K562 (cell line): ENCODE measurements around the gene GOT1. TPM values are rescaled to one million over a fixed set of nuclear protein-coding genes. Genes with fewer than 3 reads are reported as not detected.

Source experiments
- ATAC-seq: fragments of 200-7000 bp; cut with Tn5 transposase; 3 replicates; pipeline ENCODE4 v1.9.1; 2020; ENCODE audit warnings: moderate library complexity
- BruUV-seq: library from RNA; stranded (reverse); fragments of 400-500 nt; replicated peaks from 2 replicates; lab custom pipeline; 2021; lab: Mats Ljungman, UMichigan
- CTCF ChIA-PET: fragments of 300-600 bp; formaldehyde crosslinking; extraction: SDS; loops from one replicate; lab custom pipeline; 2021; ENCODE audit warnings: low intra/inter-chr PET ratio; lab: Yijun Ruan, JAX
- POLR2A ChIA-PET: fragments of 300-600, 350-650 bp; sonication (Branson Sonifier 250); formaldehyde crosslinking; extraction: SDS; loops from one replicate; lab custom pipeline; 2021; ENCODE audit warnings: antibody characterized with exemption, inconsistent platforms; lab: Yijun Ruan, JAX
- DNase-seq, 4 experiments: peaks; one replicate each; pipeline versions ENCODE4 v3.0.0 to v3.0.0-alpha.2; 2011 to 2018; ENCODE audit warnings: low spot score in 3 of 4, mixed read lengths in 3 of 4; ENCODE audit errors: extremely low read depth in 1 of 4
- FAIRE-seq: peaks from 2 replicates; lab custom pipeline; 2011; peaks lifted over from hg19 to GRCh38; lab: Jason Lieb, UNC
- H2AFZ ChIP-seq: 2 replicates; pipeline ENCODE4 v1.6.0; 2011; ENCODE audit warnings: low read depth, low read length, control low read depth, inconsistent platforms
- H3K27ac ChIP-seq: fragments of 200-600 bp; 3 replicates; pipeline ENCODE4 v1.8.0; 2011; ENCODE audit warnings: low read depth, mild to moderate bottlenecking, control low read depth, inconsistent platforms, low read length, moderate library complexity, mixed read lengths; ENCODE audit errors: extremely low read depth
- H3K27me3 ChIP-seq, 2 experiments: fragments of 300-600 bp in 1 of 2; 2 replicates in 1 of 2; 3 replicates in 1 of 2; pipeline versions ENCODE4 v1.6.0 to v1.8.0; 2011; ENCODE audit warnings: inconsistent platforms in 2 of 2, low read length in 2 of 2, mild to moderate bottlenecking in 1 of 2, mixed read lengths in 1 of 2, moderate library complexity in 1 of 2; ENCODE audit not compliant: control insufficient read depth in 2 of 2, insufficient read depth in 2 of 2
- H3K36me3 ChIP-seq: fragments of 300-600 bp; 3 replicates; pipeline ENCODE4 v1.8.0; 2011; ENCODE audit warnings: mild to moderate bottlenecking, low read length, inconsistent platforms; ENCODE audit not compliant: control insufficient read depth, insufficient read depth
- H3K4me1 ChIP-seq, 2 experiments: fragments of 200-600 bp in 1 of 2; replicated peaks in 1 of 2; 2 replicates in 1 of 2; 3 replicates in 1 of 2; pipeline versions ENCODE4 v1.5.1 to v1.8.0; 2011; ENCODE audit warnings: inconsistent platforms in 2 of 2, low read length in 2 of 2, mild to moderate bottlenecking in 1 of 2, mixed read lengths in 1 of 2, moderate library complexity in 1 of 2; ENCODE audit not compliant: control insufficient read depth in 2 of 2, insufficient read depth in 2 of 2
- H3K4me2 ChIP-seq: 2 replicates; pipeline ENCODE4 v1.6.1; 2011; ENCODE audit warnings: low read length, control low read depth, inconsistent platforms, mixed read lengths; ENCODE audit not compliant: insufficient read depth
- H3K4me3 ChIP-seq: fragments of 200-600 bp; sonication (generic), shearing (Covaris generic); 2 replicates; pipeline ENCODE4 v1.5.1; 2016; ENCODE audit warnings: control low read depth, inconsistent platforms
- H3K79me2 ChIP-seq: fragments of 200-600 bp; 3 replicates; pipeline ENCODE4 v1.8.0; 2011; ENCODE audit warnings: low read length, inconsistent platforms; ENCODE audit not compliant: control insufficient read depth, insufficient read depth
- H3K9ac ChIP-seq, 2 experiments: 2 replicates each; pipeline versions ENCODE4 v1.6.0 to v1.6.1; 2011; ENCODE audit warnings: low read depth in 2 of 2, low read length in 2 of 2, control low read depth in 1 of 2, inconsistent platforms in 1 of 2, mild to moderate bottlenecking in 1 of 2, mixed read lengths in 1 of 2; ENCODE audit not compliant: insufficient read depth in 1 of 2
- H3K9me1 ChIP-seq: one replicate; pipeline ENCODE4 v1.6.0; 2011; ENCODE audit warnings: inconsistent platforms, mild to moderate bottlenecking, low read length, moderate library complexity; ENCODE audit not compliant: control insufficient read depth, insufficient read depth
- H3K9me3 ChIP-seq: replicated peaks from 2 replicates; pipeline ENCODE4 v1.5.1; 2011; ENCODE audit warnings: low read depth, low read length, inconsistent platforms; ENCODE audit not compliant: control insufficient read depth, insufficient read depth
- H4K20me1 ChIP-seq: replicated peaks from 2 replicates; pipeline ENCODE4 v1.6.1; 2011; ENCODE audit warnings: low read length, inconsistent platforms, mixed read lengths; ENCODE audit not compliant: control insufficient read depth, insufficient read depth
- ETV6 ChIP-seq, 3 experiments: fragments of 150-350 bp in 1 of 3; sonication (generic) in 1 of 3; formaldehyde crosslinking in 1 of 3; IDR thresholded peaks; 2 replicates each; pipeline versions ENCODE4 v1.6.1 to v1.8.0; 2014 to 2022; ENCODE audit warnings: borderline replicate concordance in 2 of 3, low read depth in 2 of 3, antibody characterized with exemption in 1 of 3, low read length in 1 of 3, mild to moderate bottlenecking in 1 of 3, missing genetic modification reagents in 1 of 3
- ZNF146 ChIP-seq: IDR thresholded peaks from one replicate; pipeline ENCODE4 v1.6.1; 2018; ENCODE audit warnings: missing compliant biosample characterization; ENCODE audit not compliant: unreplicated experiment
- WGBS: fragments of 100-300 bp; shearing (Covaris generic); methylation state at CpG from one replicate; pipeline ENCODE4 v1.1.6; 2016; ENCODE audit warnings: low coverage, mixed read lengths; ENCODE audit not compliant: insufficient coverage; ENCODE audit errors: missing lambda C conversion rate; 5-methylcytosine and 5-hydroxymethylcytosine counted together
- in situ Hi-C: fragments of 300-500 bp; cut with MboI; formaldehyde crosslinking; loops from 4 replicates; pipeline ENCODE4 v1.15.0; 2018; ENCODE audit warnings: inconsistent platforms, mixed read lengths
- intact Hi-C: fragments of 100-400 bp; cut with micrococcal nuclease; formaldehyde crosslinking; loops from 2 replicates; pipeline ENCODE4 v1.14.2; 2022
- polyA plus RNA-seq, 8 experiments: library from polyadenylated mRNA; depleted of rRNA in 4 of 8; stranded (reverse) in 5 of 8; unstranded in 3 of 8; fragments of >200 nt; fragmentation: Nextera tagmentation in 2 of 8; fragmentation: Illumina TruSeq in 1 of 8; extraction: Ambion mirVana in 2 of 8; extraction: Trizol in 1 of 8; gene quantifications; 2 replicates each; pipeline versions ENCODE4 v1.2.1 to v1.2.3, GENCODE V29; 2011 to 2014; ENCODE audit warnings: inconsistent platforms in 1 of 8, missing spikeins in 1 of 8
- total RNA-seq, 7 experiments: library from RNA; depleted of rRNA in 6 of 7; stranded (reverse); fragments of >200 nt in 6 of 7; fragmentation: Illumina TruSeq in 2 of 7; extraction: Trizol in 2 of 7; gene quantifications; 2 replicates each; pipeline versions ENCODE4 v1.2.1 to v1.2.3, GENCODE V29; 2011 to 2021; ENCODE audit warnings: low replicate concordance in 1 of 7

Gene GOT1
- total and polyA plus RNA-seq, 9 of the 15 experiments (the other 6 are each of a cell fraction or from before 2014, with no cell fraction given) = 55.7 to 166 (median 75.4) TPM

- H3K36me3 ChIP-seq = peaks cover 12% of the 10 kb centered on the region; the same call in 2 of the 3 replicates
- peak overlapping the region; percentile 95 for H3K4me3 ChIP-seq
- H3K9me1 ChIP-seq = peaks cover 8% of the 10 kb centered on the region
- H3K79me2 ChIP-seq = peaks cover 63% of the 10 kb centered on the region
- peaks cover 11% of the 10 kb centered on the region for H4K20me1 ChIP-seq
- peak overlapping the region; percentile 85 for H3K4me2 ChIP-seq
- peak overlapping the region in 1 of 2 experiments; percentile 87; a peak in 1 of 4 replicates for H3K9ac ChIP-seq
- H3K27me3 ChIP-seq = no peaks in the 10 kb centered on the region
- in situ Hi-C loops (loop anchor here (5.0 to 25.0 kb wide), 2 partner anchors 180 to 280 kb away; no protein-coding TSS in a partner anchor), intact Hi-C loops (loop anchor here (10.0 kb wide), 1 partner anchor 283 kb away; no protein-coding TSS in a partner anchor)
- ATAC-seq (no peak), DNase-seq (no peak), FAIRE-seq (no peak)
- no peak overlapping the region; the same call in 2 of the 3 replicates for H3K27ac ChIP-seq
- TF ChIP-seq ZNF146 (CRISPR knock-in tag) (peak; percentile 94), ETV6 (IDR thresholded peaks at IDR 0.05; ENCODE audit: borderline replicate concordance in 1 of 2, low read depth in 2 of 2, low read length in 1 of 2) (no peak), ETV6 (CRISPR knock-in tag; IDR thresholded peaks at IDR 0.05; ENCODE audit: borderline replicate concordance) (no peak)
- ChIA-PET POLR2A (interaction anchor here (0.6 to 2.3 kb wide), 4 partner anchors 12 to 227 kb away, joined by 3 to 7 read pairs (median 4); partner anchors contain the start of gene ENTPD7), CTCF (no interaction called here)
- H2AFZ ChIP-seq = no peak overlapping the region
- 93% methylated on average over 4 of the region's 4 CpGs for WGBS
- BruUV-seq = no TSS peak
- H3K4me1 ChIP-seq = peaks cover 5 to 23% of the 10 kb centered on the region in 2 experiments; a peak in 3 of 5 replicates
- H3K9me3 ChIP-seq = no peaks in the 10 kb centered on the region
These were observed 1.6 kb upstream of the GOT1 start for GRCh38 chr10:99432047-99432446.
